ENCODE data around the gene PDZD2. TPM values are rescaled to one million over a fixed set of nuclear protein-coding genes. Genes with fewer than 3 reads are reported as not detected.

The PDZD2 gene
- polyA plus RNA-seq, 1 donor from 2014 or later: 3.1 TPM

- no peaks in the 10 kb centered on the region for H3F3A ChIP-seq (ENCODE audit: insufficient read depth, low read length, poor library complexity, severe bottlenecking)
- no peak overlapping the region for H3K4me2 ChIP-seq (ENCODE audit: low read length)
Observed at GRCh38 chr5:31853398-31854135, 214.6 kb downstream of the PDZD2 start.

More at GRCh38 chr5:31853398-31854135, 214.6 kb downstream of the PDZD2 start:
- H3K9me3 ChIP-seq (ENCODE audit: low read length): no peaks in the 10 kb centered on the region
- H3K9me2 ChIP-seq (ENCODE audit: insufficient read depth, low read length): no peaks in the 10 kb centered on the region
- H3K27ac ChIP-seq (ENCODE audit: low read length): no peak overlapping the region
- no peak overlapping the region for H2AFZ ChIP-seq (ENCODE audit: low read depth, low read length)
- TF ChIP-seq POLR2AphosphoS5 (IDR thresholded peaks at IDR 0.05) (no peak), REST (IDR thresholded peaks at IDR 0.05; ENCODE audit: borderline replicate concordance) (no peak), RAD21 (conservative IDR thresholded peaks at IDR 0.05) (no peak), CTCF (IDR thresholded peaks at IDR 0.05; ENCODE audit: poor library complexity, severe bottlenecking) (no peak), MXI1 (conservative IDR thresholded peaks at IDR 0.05; ENCODE audit: poor library complexity, severe bottlenecking) (no peak), EZH2 (IDR thresholded peaks at IDR 0.05; ENCODE audit: borderline replicate concordance, insufficient read depth, low read length, poor library complexity, severe bottlenecking) (no peak), SMC3 (conservative IDR thresholded peaks at IDR 0.05; ENCODE audit: poor library complexity) (no peak), EP300 (conservative IDR thresholded peaks at IDR 0.05; ENCODE audit: poor library complexity, severe bottlenecking) (no peak)
- H4K20me1 ChIP-seq (ENCODE audit: insufficient read depth): no peaks in the 10 kb centered on the region
- no peak overlapping the region for H3K9ac ChIP-seq (ENCODE audit: low read length)
- no peaks in the 10 kb centered on the region for H3K36me3 ChIP-seq (ENCODE audit: insufficient read depth, low read length)
- H3K27me3 ChIP-seq (ENCODE audit: insufficient read depth, low read depth, low read length): peaks cover 30% of the 10 kb centered on the region
- no peaks in the 10 kb centered on the region for H3K79me2 ChIP-seq (replicated peaks; ENCODE audit: insufficient read depth, low read length)
- H3K4me3 ChIP-seq (ENCODE audit: low read length): no peak overlapping the region
